HepG2 (cell line): ENCODE measurements around the gene TOLLIP. TPM values are rescaled to one million over a fixed set of nuclear protein-coding genes. Genes with fewer than 3 reads are reported as not detected.

Experiments
- ARID4A ChIP-seq: sonication (generic); formaldehyde crosslinking; IDR thresholded peaks from 2 replicates; pipeline ENCODE4 v1.5.0; 2020; ENCODE audit warnings: mild to moderate bottlenecking, missing genetic modification reagents, borderline replicate concordance
- BATF2 ChIP-seq: sonication (generic); formaldehyde crosslinking; IDR thresholded peaks from 2 replicates; pipeline ENCODE4 v1.8.0; 2022; ENCODE audit warnings: mild to moderate bottlenecking, missing genetic modification reagents, moderate library complexity
- EHMT2 ChIP-seq: fragments of 200-600 bp; sonication (generic); IDR thresholded peaks from 2 replicates; pipeline ENCODE4 v1.7.0; 2017; ENCODE audit warnings: antibody characterized with exemption, low read depth, low read length, borderline replicate concordance
- ETV5 ChIP-seq: IDR thresholded peaks from 2 replicates; pipeline ENCODE4 v1.6.1; 2018; ENCODE audit warnings: missing biosample characterization, missing genetic modification reagents, inconsistent platforms, borderline replicate concordance
- GABPB1 ChIP-seq: IDR thresholded peaks from 2 replicates; pipeline ENCODE4 v1.6.1; 2016; ENCODE audit warnings: mild to moderate bottlenecking, missing genetic modification reagents, moderate library complexity, missing compliant biosample characterization
- NCOA2 ChIP-seq: sonication (generic); formaldehyde crosslinking; IDR thresholded peaks from 2 replicates; pipeline ENCODE4 v1.8.0; 2022; ENCODE audit warnings: inconsistent platforms
- NFYB ChIP-seq: sonication (generic); formaldehyde crosslinking; IDR thresholded peaks from 2 replicates; pipeline ENCODE4 v1.4.0; 2020; ENCODE audit warnings: missing genetic modification reagents
- PHF21A ChIP-seq: sonication (generic); formaldehyde crosslinking; IDR thresholded peaks from 2 replicates; pipeline ENCODE4 v1.5.0; 2020; ENCODE audit warnings: mild to moderate bottlenecking, missing genetic modification reagents
- POLR2G ChIP-seq: fragments of 200-400 bp; formaldehyde crosslinking; IDR thresholded peaks from 2 replicates; pipeline ENCODE4 v1.6.1; 2018; ENCODE audit warnings: mild to moderate bottlenecking, low read depth, low read length, moderate library complexity
- RARA ChIP-seq: IDR thresholded peaks from 2 replicates; pipeline ENCODE4 v1.6.1; 2016; ENCODE audit warnings: missing genetic modification reagents, missing compliant biosample characterization
- SETDB1 ChIP-seq: sonication (generic); formaldehyde crosslinking; IDR thresholded peaks from 2 replicates; pipeline ENCODE4 v1.5.1; 2020; ENCODE audit warnings: missing genetic modification reagents, mild to moderate bottlenecking, borderline replicate concordance
- SRSF9 ChIP-seq: fragments of 200-400 bp; formaldehyde crosslinking; IDR thresholded peaks from 2 replicates; pipeline ENCODE4 v1.6.1; 2018; ENCODE audit warnings: borderline replicate concordance, mild to moderate bottlenecking, low read depth, low read length; ENCODE audit not compliant: insufficient read depth, poor library complexity, severe bottlenecking
- THYN1 ChIP-seq: sonication (generic); formaldehyde crosslinking; IDR thresholded peaks from 2 replicates; pipeline ENCODE4 v1.8.1; 2023; ENCODE audit warnings: low read depth, mild to moderate bottlenecking, moderate library complexity, missing genetic modification reagents, borderline replicate concordance
- ZBED4 ChIP-seq: sonication (generic); formaldehyde crosslinking; IDR thresholded peaks from 2 replicates; pipeline ENCODE4 v1.4.0; 2020; ENCODE audit warnings: missing genetic modification reagents, borderline replicate concordance
- ZFP36 ChIP-seq: fragments of 150-350 bp; IDR thresholded peaks from 2 replicates; pipeline ENCODE4 v1.6.1; 2018; ENCODE audit warnings: borderline replicate concordance, low read length, low read depth; ENCODE audit not compliant: partially characterized antibody
- ZNF441 ChIP-seq: sonication (generic); formaldehyde crosslinking; IDR thresholded peaks from 2 replicates; pipeline ENCODE4 v1.7.0; 2021; ENCODE audit warnings: missing genetic modification reagents, borderline replicate concordance
- ZNF451 ChIP-seq: sonication (generic); formaldehyde crosslinking; IDR thresholded peaks from 2 replicates; pipeline ENCODE4 v1.5.0; 2020; ENCODE audit warnings: mild to moderate bottlenecking, missing genetic modification reagents
- ZNF552 ChIP-seq: sonication (generic); formaldehyde crosslinking; IDR thresholded peaks from 2 replicates; pipeline ENCODE4 v1.9.0; 2022; ENCODE audit warnings: missing genetic modification reagents, mild to moderate bottlenecking, borderline replicate concordance
- ZNF891 ChIP-seq: sonication (generic); formaldehyde crosslinking; IDR thresholded peaks from 2 replicates; pipeline ENCODE4 v1.5.0; 2020; ENCODE audit warnings: mild to moderate bottlenecking, missing genetic modification reagents
- polyA plus RNA-seq, 8 experiments: library from polyadenylated mRNA; depleted of rRNA in 3 of 8; stranded (reverse) in 7 of 8; unstranded in 1 of 8; fragments of >200 nt; fragmentation: Illumina TruSeq in 4 of 8; extraction: Trizol in 4 of 8; gene quantifications; 2 replicates each; pipeline versions ENCODE4 v1.2.1 to v1.2.3, GENCODE V29; 2011 to 2016; ENCODE audit warnings: low read depth in 4 of 8, missing spikeins in 1 of 8, mixed read lengths in 1 of 8; ENCODE audit not compliant: insufficient read depth in 1 of 8
- total RNA-seq, 5 experiments: library from RNA; depleted of rRNA; stranded (reverse); fragments of >200 nt; fragmentation: Illumina TruSeq; extraction: Trizol; gene quantifications; 2 replicates each; pipeline ENCODE4 v1.2.3, GENCODE V29; 2016; ENCODE audit warnings: low read depth in 1 of 5

TOLLIP gene
- total and polyA plus RNA-seq, 2 of the 13 experiments (the other 11 are each of a cell fraction or from before 2014, with no cell fraction given) = 25.9 to 47.5 TPM

- TF ChIP-seq ARID4A (CRISPR knock-in tag) (peak; percentile 62; the same call in 1 of the 2 replicates), NCOA2 (CRISPR knock-in tag) (peak; percentile 39; the same call in 1 of the 2 replicates), ZNF552 (0 out of 2 replicates have a peak, but pooled peaks have one; percentile 38), SETDB1 (CRISPR knock-in tag) (no peak), NFYB (CRISPR knock-in tag) (0 out of 2 replicates have a peak, but pooled peaks have one; percentile 21), SRSF9 (no peak), ZBED4 (CRISPR knock-in tag) (0 out of 2 replicates have a peak, but pooled peaks have one; percentile 31), ETV5 (peak; percentile 37; the same call in 1 of the 2 replicates), PHF21A (CRISPR knock-in tag) (no peak), ZFP36 (no peak), RARA (CRISPR knock-in tag) (peak; percentile 50), ZNF891 (peak; percentile 84; the same call in 1 of the 2 replicates), POLR2G (no peak), BATF2 (CRISPR knock-in tag) (no peak), GABPB1 (peak; percentile 43; the same call in 1 of the 2 replicates), ZNF441 (peak; percentile 64; the same call in 1 of the 2 replicates), EHMT2 (peak; percentile 71; the same call in 1 of the 2 replicates), ZNF451 (CRISPR knock-in tag) (0 out of 2 replicates have a peak, but pooled peaks have one; percentile 50), THYN1 (CRISPR knock-in tag) (no peak)
Measured at GRCh38 chr11:1238767-1239595, 70.5 kb downstream of the TOLLIP start (continued).
